ENCODE measurements around the gene RALGAPA1. TPM values are rescaled to one million over a fixed set of nuclear protein-coding genes. Genes with fewer than 3 reads are reported as not detected.
A peak's percentile ranks its signal among the peaks of the same experiment; 100 is the strongest.

The RALGAPA1 gene
- total RNA-seq, 1 donor, result 80.0 TPM

DNA sequence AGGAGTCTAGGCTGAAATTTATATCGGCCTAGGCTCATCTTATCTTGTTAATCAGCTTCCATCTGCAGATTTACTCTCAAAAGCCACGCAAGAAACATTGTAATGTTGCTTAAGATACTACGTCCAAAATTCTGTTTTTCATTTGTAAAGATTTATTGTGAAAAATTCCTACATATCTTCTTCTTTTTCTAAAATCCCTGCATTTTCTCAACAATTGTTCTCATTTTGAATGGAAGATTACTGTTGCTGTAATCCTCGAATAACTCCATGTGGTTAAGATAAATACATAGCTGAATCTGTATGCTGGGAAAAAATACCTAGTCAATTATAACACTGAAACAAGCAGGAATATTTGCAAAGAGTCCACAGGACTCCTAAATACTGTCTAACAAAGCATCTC, 259.5 kb downstream of the RALGAPA1 start:
- H3K9me3 ChIP-seq (ENCODE audit: low read depth, low read length), result no peaks in the 10 kb centered on the region
- no peak overlapping the region for H3K4me3 ChIP-seq (ENCODE audit: low read length)
- no peaks in the 10 kb centered on the region for H3K4me1 ChIP-seq (ENCODE audit: insufficient read depth, low read length)
- no peaks in the 10 kb centered on the region for H3K27me3 ChIP-seq (ENCODE audit: insufficient read depth, low read length)

- Histone ChIP-seq H3K4me1 (ENCODE audit: insufficient read depth, low read length) (no peaks in the 10 kb centered on the region), H3K27me3 (ENCODE audit: insufficient read depth, low read length) (no peaks in the 10 kb centered on the region), H3K9me3 (ENCODE audit: low read depth, low read length) (no peaks in the 10 kb centered on the region), H3K4me3 (ENCODE audit: low read length) (no peak overlapping the region)
These were observed 266.1 kb downstream of the RALGAPA1 start for GRCh38 chr14:35543006-35543405.

DNA sequence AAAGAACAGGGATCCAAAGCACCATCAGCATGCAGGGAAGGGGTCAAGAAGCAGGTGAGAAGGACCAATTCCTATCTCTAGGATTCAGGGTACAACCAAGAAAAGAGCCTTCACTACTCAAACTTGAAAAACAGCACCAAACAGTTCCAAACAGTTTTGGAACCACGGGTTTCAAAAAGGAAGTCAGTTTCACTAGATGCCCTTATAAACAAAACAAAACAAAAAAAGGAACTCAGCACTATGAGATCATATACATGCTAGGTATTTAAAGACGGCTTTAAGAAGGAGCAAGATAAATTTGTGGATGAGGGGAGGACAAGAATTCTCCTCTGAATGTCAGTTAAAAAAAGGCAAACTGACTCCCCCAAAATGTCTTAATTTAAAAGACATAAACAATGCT, 269.1 kb downstream of the RALGAPA1 start:
- Histone ChIP-seq H3K9me3 (ENCODE audit: low read depth, low read length) (no peaks in the 10 kb centered on the region), H3K4me1 (ENCODE audit: insufficient read depth, low read length) (peaks cover 7% of the 10 kb centered on the region), H3K4me3 (ENCODE audit: low read length) (no peak overlapping the region), H3K27me3 (ENCODE audit: insufficient read depth, low read length) (peaks cover 21% of the 10 kb centered on the region)

DNA sequence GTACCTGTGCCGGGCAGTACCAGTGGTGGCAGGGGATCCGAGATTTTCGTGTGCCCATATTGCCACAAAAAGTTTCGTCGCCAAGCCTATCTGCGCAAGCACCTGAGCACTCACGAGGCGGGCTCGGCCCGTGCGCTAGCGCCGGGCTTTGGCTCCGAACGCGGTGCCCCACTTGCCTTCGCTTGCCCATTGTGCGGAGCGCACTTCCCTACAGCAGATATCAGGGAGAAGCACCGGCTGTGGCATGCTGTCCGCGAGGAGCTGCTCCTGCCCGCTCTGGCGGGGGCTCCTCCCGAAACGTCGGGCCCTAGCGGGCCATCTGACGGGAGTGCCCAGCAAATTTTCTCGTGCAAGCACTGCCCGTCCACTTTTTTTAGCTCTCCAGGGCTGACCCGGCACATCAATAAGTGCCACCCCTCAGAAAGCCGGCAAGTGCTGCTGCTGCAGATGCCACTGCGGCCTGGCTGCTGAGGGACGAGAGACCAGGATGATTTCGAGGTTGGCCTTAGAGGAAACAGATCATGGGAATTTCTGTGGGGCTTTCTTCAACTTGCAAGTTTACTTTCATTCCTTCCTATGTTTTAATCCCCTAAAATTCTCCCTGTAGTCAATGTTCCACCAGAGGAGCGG, 273.5 kb downstream of the RALGAPA1 start:
- Histone ChIP-seq H3K9me3 (ENCODE audit: low read depth, low read length) (no peaks in the 10 kb centered on the region), H3K4me1 (ENCODE audit: insufficient read depth, low read length) (peaks cover 27% of the 10 kb centered on the region), H3K27me3 (ENCODE audit: insufficient read depth, low read length) (peaks cover 62% of the 10 kb centered on the region), H3K4me3 (ENCODE audit: low read length) (no peak overlapping the region)

GRCh38 chr14:35534873-35535482, 274.1 kb downstream of the RALGAPA1 start:
- Histone ChIP-seq H3K4me1 (ENCODE audit: insufficient read depth, low read length) (peaks cover 27% of the 10 kb centered on the region), H3K27me3 (ENCODE audit: insufficient read depth, low read length) (peaks cover 68% of the 10 kb centered on the region), H3K9me3 (ENCODE audit: low read depth, low read length) (no peaks in the 10 kb centered on the region), H3K4me3 (ENCODE audit: low read length) (no peak overlapping the region)

- H3K27me3 ChIP-seq (ENCODE audit: insufficient read depth, low read length), result peaks cover 75% of the 10 kb centered on the region
These were observed 274.8 kb downstream of the RALGAPA1 start for GRCh38 chr14:35534208-35534872.

DNA sequence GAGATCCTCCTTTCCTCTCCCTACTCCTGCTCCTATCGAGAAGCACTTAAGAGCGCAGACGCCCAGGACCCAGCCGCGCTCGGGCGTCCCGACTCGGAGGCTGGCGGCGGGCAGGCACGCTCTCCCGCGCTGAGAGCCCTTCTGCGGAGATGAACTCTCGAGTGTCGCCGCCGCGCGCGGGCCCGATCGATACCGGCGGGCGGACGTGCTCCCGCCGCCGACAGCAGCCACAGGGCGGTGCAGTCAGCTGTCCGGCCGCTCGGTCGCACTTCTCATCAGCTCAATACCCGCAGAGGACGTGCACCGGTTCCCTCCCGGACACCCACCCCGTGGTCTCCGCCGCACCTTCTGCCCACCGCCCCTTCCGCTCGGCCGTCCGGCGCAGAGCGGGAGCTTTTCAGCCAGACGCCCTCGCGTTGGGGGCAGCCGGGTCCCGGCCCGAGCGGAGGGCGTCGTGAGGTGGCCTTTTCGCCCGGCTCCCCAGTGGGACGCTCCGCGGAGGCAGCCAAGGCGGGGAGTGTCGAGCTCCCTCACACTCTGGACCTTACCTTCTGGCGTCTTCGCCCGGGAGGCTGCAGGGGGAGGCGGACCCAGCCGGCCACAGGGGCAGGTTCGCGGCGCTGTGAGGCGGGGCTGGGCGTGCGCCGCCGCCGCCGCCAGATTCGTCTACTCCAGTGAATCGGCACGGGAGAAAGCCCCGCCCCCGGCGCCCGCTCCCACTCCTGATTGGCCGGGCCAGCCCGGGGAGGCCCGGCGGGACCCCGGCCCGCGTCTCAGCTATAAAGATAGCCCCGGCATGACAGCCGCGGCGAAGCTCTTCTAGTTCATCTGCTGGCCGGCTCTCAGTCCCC, 275.5 kb downstream of the RALGAPA1 start, which contains the start of gene INSM2:
INSM2 (plus strand) TSS at position 808 of the 851 bp plus-strand sequence. CDS start 89 bp downstream, outside the sequence.
- Histone ChIP-seq H3K4me3 (ENCODE audit: low read length) (peak within 1 kb of the TSS; percentile 28), H3K9me3 (ENCODE audit: low read depth, low read length) (no peaks in the 10 kb centered on the region), H3K4me1 (ENCODE audit: insufficient read depth, low read length) (peaks cover 27% of the 10 kb centered on the region), H3K27me3 (ENCODE audit: insufficient read depth, low read length) (peaks cover 81% of the 10 kb centered on the region)

More at GRCh38 chr14:35534208-35534872, 274.8 kb downstream of the RALGAPA1 start:
- peak overlapping the region; percentile 28 for H3K4me3 ChIP-seq (ENCODE audit: low read length)
- peaks cover 27% of the 10 kb centered on the region for H3K4me1 ChIP-seq (ENCODE audit: insufficient read depth, low read length)
- H3K9me3 ChIP-seq (ENCODE audit: low read depth, low read length), result no peaks in the 10 kb centered on the region

GRCh38 chr14:35532783-35533356, 276.2 kb downstream of the RALGAPA1 start:
- Histone ChIP-seq H3K9me3 (ENCODE audit: low read depth, low read length) (no peaks in the 10 kb centered on the region), H3K4me1 (ENCODE audit: insufficient read depth, low read length) (peaks cover 27% of the 10 kb centered on the region), H3K27me3 (ENCODE audit: insufficient read depth, low read length) (peaks cover 83% of the 10 kb centered on the region), H3K4me3 (ENCODE audit: low read length) (no peak overlapping the region)

DNA sequence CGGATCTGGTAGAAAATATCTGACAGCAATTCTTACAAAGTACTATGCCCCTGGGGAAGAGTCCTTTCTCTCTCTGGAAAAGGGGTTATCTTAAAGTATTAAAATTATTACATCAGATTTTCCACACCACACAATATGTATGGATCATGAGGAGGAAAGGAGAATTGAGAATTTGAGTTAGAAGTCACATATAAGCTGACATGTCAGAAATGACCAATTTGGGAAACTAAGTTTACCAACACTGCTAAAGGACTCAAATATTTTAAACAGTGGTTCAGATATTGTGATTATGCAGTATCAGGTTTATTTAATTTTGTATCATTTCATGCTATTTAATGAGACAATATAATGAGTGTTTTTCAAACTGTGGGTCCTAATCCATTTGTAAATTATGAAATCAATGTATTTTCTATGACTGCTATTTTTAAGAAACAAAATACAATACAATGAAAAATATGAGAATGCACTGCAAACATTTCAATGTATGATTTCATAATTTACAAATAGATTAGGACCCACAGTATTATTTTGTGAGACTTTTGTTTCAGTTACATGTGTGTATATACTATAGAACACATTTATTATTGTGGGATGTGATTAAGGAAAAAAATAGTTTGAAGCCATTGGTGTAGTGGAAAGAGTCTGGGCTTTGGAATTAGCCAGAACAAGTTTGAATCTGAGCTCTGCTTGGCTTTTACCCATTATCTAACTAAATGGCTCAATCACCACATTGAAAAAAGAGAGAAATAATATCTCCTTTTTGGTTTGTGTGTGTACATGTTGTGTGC, 276.9 kb downstream of the RALGAPA1 start:
- H3K4me3 ChIP-seq (ENCODE audit: low read length), result no peak overlapping the region
- H3K27me3 ChIP-seq (ENCODE audit: insufficient read depth, low read length), result peaks cover 86% of the 10 kb centered on the region
- H3K4me1 ChIP-seq (ENCODE audit: insufficient read depth, low read length), result peaks cover 27% of the 10 kb centered on the region
- no peaks in the 10 kb centered on the region for H3K9me3 ChIP-seq (ENCODE audit: low read depth, low read length)

GRCh38 chr14:35526962-35527361, 282.1 kb downstream of the RALGAPA1 start:
- Histone ChIP-seq H3K4me1 (ENCODE audit: insufficient read depth, low read length) (no peaks in the 10 kb centered on the region), H3K27me3 (ENCODE audit: insufficient read depth, low read length) (peaks cover 45% of the 10 kb centered on the region), H3K4me3 (ENCODE audit: low read length) (no peak overlapping the region), H3K9me3 (ENCODE audit: low read depth, low read length) (no peaks in the 10 kb centered on the region)

- Histone ChIP-seq H3K4me1 (ENCODE audit: insufficient read depth, low read length) (no peaks in the 10 kb centered on the region), H3K27me3 (ENCODE audit: insufficient read depth, low read length) (peaks cover 36% of the 10 kb centered on the region), H3K4me3 (ENCODE audit: low read length) (no peak overlapping the region), H3K9me3 (ENCODE audit: low read depth, low read length) (no peaks in the 10 kb centered on the region)
These were observed 283.4 kb downstream of the RALGAPA1 start for GRCh38 chr14:35525695-35526094.

- Histone ChIP-seq H3K27me3 (ENCODE audit: insufficient read depth, low read length) (peaks cover 11% of the 10 kb centered on the region), H3K4me3 (ENCODE audit: low read length) (no peak overlapping the region), H3K4me1 (ENCODE audit: insufficient read depth, low read length) (no peaks in the 10 kb centered on the region), H3K9me3 (ENCODE audit: low read depth, low read length) (no peaks in the 10 kb centered on the region)
These were observed 289.1 kb downstream of the RALGAPA1 start for GRCh38 chr14:35519986-35520385.

DNA sequence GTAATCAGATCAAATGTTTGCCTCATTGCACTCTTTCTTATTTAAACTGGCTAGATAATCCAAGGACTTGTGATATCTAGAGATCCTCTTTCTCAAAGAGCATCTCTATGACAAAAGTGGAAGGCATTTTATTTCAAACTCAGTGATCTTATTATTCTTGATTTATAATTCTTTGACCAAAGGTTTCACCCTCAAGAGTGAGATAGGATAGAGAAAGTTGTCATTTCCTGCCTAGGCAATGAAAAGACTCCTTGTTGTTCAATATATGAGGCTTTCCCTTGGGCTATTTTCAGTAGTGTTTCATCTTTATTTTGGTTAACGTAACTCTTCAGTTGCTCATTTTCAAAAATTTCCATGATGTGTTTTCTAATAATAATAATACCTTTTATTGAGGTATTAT, 293.2 kb downstream of the RALGAPA1 start:
- no peak overlapping the region for H3K4me3 ChIP-seq (ENCODE audit: low read length)
- no peaks in the 10 kb centered on the region for H3K9me3 ChIP-seq (ENCODE audit: low read depth, low read length)

DNA sequence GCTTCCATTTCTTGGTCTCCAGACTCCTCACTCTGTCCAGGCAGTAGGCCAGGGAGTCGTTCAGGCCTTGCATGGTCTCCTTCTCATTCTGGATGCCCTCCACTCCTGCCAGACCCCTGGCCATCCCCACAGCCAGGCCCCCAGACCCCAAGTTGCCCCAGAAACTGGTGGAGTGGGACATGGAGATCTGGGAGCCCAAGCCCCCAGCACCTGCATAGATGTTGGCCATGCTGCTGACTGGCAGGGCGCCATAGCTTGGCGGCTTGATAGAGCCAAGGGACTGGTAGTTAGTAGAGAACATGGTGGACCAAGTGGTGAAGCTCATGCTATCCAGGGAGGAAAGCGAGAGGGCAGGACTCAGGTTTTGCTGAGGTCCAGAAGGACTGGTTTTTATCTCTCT, 296.3 kb downstream of the RALGAPA1 start:
- Histone ChIP-seq H3K27me3 (ENCODE audit: insufficient read depth, low read length) (no peaks in the 10 kb centered on the region), H3K9me3 (ENCODE audit: low read depth, low read length) (no peaks in the 10 kb centered on the region), H3K4me3 (ENCODE audit: low read length) (no peak overlapping the region), H3K4me1 (ENCODE audit: insufficient read depth, low read length) (no peaks in the 10 kb centered on the region)

More for the DNA sequence above, 293.2 kb downstream of the RALGAPA1 start:
- Histone ChIP-seq H3K27me3 (ENCODE audit: insufficient read depth, low read length) (no peaks in the 10 kb centered on the region), H3K4me1 (ENCODE audit: insufficient read depth, low read length) (no peaks in the 10 kb centered on the region)
